Mesendoderm (in vitro differentiated cells): ENCODE results near the gene ALAS1.
"Not testable (repeated sequence)": the region's sequence is repeated elsewhere in the genome, so short reads cannot be mapped to it uniquely, and the experiment has no call there.

Source experiments
- DNase-seq: peaks from one replicate; pipeline ENCODE4 v3.0.0; 2013
- H2AK5ac ChIP-seq: 2 replicates; pipeline ENCODE4 v1.6.1; 2013; ENCODE audit warnings: low read length, inconsistent platforms
- H2BK120ac ChIP-seq: 2 replicates; pipeline ENCODE4 v1.6.1; 2013; ENCODE audit warnings: low read depth, mild to moderate bottlenecking, low read length, moderate library complexity, mixed read lengths
- H2BK15ac ChIP-seq: replicated peaks from 2 replicates; pipeline ENCODE4 v1.6.1; 2013; ENCODE audit warnings: low read depth, mild to moderate bottlenecking, moderate library complexity
- H2BK5ac ChIP-seq: 2 replicates; pipeline ENCODE4 v1.6.1; 2013; ENCODE audit warnings: low read length, inconsistent platforms
- H3K18ac ChIP-seq: 2 replicates; pipeline ENCODE4 v1.6.1; 2013; ENCODE audit warnings: mild to moderate bottlenecking, low read length, mixed read lengths
- H3K23ac ChIP-seq: one replicate; pipeline ENCODE4 v1.6.1; 2013; ENCODE audit warnings: low read length
- H3K27ac ChIP-seq: 2 replicates; pipeline ENCODE4 v1.5.1; 2013; ENCODE audit warnings: low read depth, mild to moderate bottlenecking, inconsistent platforms, low read length, moderate library complexity
- H3K27me3 ChIP-seq: 2 replicates; pipeline ENCODE4 v1.6.1; 2013; ENCODE audit warnings: low read length, control low read depth, mild to moderate bottlenecking, inconsistent platforms; ENCODE audit not compliant: insufficient read depth, poor library complexity
- H3K36me3 ChIP-seq: 2 replicates; pipeline ENCODE4 v1.6.1; 2013; ENCODE audit warnings: low read length, inconsistent platforms; ENCODE audit not compliant: control insufficient read depth, insufficient read depth
- H3K4ac ChIP-seq: one replicate; pipeline ENCODE4 v1.6.1; 2013; ENCODE audit warnings: low read depth, mild to moderate bottlenecking, low read length, moderate library complexity
- H3K4me1 ChIP-seq: 2 replicates; pipeline ENCODE4 v1.6.1; 2013; ENCODE audit warnings: low read depth, low read length, inconsistent platforms; ENCODE audit not compliant: control insufficient read depth
- H3K4me2 ChIP-seq: 2 replicates; pipeline ENCODE4 v1.6.1; 2013; ENCODE audit warnings: low read length
- H3K4me3 ChIP-seq: 2 replicates; pipeline ENCODE4 v1.5.1; 2013; ENCODE audit warnings: mild to moderate bottlenecking, low read length
- H3K56ac ChIP-seq: one replicate; pipeline ENCODE4 v1.6.1; 2013; ENCODE audit warnings: low read length
- H3K79me1 ChIP-seq: 2 replicates; pipeline ENCODE4 v1.6.1; 2013; ENCODE audit warnings: low read length, inconsistent platforms
- H3K79me2 ChIP-seq: 2 replicates; pipeline ENCODE4 v1.6.1; 2013; ENCODE audit warnings: mild to moderate bottlenecking, low read length; ENCODE audit not compliant: control insufficient read depth, insufficient read depth
- H3K9ac ChIP-seq: 2 replicates; pipeline ENCODE4 v1.6.1; 2013; ENCODE audit warnings: low read length, inconsistent platforms
- H4K5ac ChIP-seq: one replicate; pipeline ENCODE4 v1.6.1; 2013; ENCODE audit warnings: low read length
- H4K8ac ChIP-seq: one replicate; pipeline ENCODE4 v1.6.1; 2013; ENCODE audit warnings: low read depth, mild to moderate bottlenecking, control low read depth, low read length, moderate library complexity
- WGBS: extraction: QIAGEN DNeasy Blood & Tissue Kit; methylation state at CpG from one replicate; pipeline ENCODE4 v1.1.7; 2013; ENCODE audit warnings: low lambda C conversion rate, missing lambda C conversion rate; ENCODE audit not compliant: insufficient coverage; ENCODE audit errors: extremely low coverage; 5-methylcytosine and 5-hydroxymethylcytosine counted together

The ALAS1 gene

GRCh38 chr3:52177701-52178042, 20.3 kb upstream of the ALAS1 start:
- no peaks in the 10 kb centered on the region for H3K79me1 ChIP-seq
- H3K4me2 ChIP-seq, result no peak overlapping the region
- no peak overlapping the region for H3K56ac ChIP-seq
- H3K27ac ChIP-seq, result no peak overlapping the region
- no CpG with 5 or more reads among the region's 5 CpGs for WGBS
- H2BK5ac ChIP-seq, result no peak overlapping the region
- H3K79me2 ChIP-seq, result no peaks in the 10 kb centered on the region
- no peak overlapping the region for H2BK15ac ChIP-seq
- H4K8ac ChIP-seq, result no peak overlapping the region
- no peaks in the 10 kb centered on the region for H3K36me3 ChIP-seq
- DNase-seq, result no peak
- no peak overlapping the region for H3K4me3 ChIP-seq
- no peak overlapping the region for H3K4ac ChIP-seq
- no peak overlapping the region for H2BK120ac ChIP-seq
- H3K4me1 ChIP-seq, result no peaks in the 10 kb centered on the region
- H3K23ac ChIP-seq, result no peak overlapping the region
- H4K5ac ChIP-seq, result no peak overlapping the region
- H3K27me3 ChIP-seq, result no peaks in the 10 kb centered on the region
- no peak overlapping the region for H3K18ac ChIP-seq
- H3K9ac ChIP-seq, result no peak overlapping the region
- no peak overlapping the region for H2AK5ac ChIP-seq

DNA sequence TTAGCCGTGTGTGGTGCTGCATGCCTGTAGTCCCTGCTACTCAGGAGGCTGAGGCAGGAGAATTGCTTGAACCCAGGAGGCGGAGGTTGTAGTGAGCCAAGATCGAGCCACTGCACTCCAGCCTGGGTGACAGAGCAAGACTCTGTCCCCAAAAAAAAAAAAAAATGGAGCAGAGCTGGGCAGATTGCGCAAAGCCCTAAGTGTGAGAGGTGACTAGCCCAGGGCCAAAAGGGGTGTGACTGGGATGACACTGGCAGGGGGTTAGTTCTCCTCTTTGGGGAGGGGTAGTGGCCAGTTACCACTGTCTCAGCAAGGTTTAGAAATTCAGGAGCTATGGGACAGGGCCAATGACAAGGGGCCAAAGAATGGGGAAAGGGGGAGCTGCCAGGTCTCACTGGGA, 19.8 kb upstream of the ALAS1 start:
- H3K27me3 ChIP-seq, H2BK15ac ChIP-seq, H2BK5ac ChIP-seq, H3K4ac ChIP-seq, H3K18ac ChIP-seq, H2AK5ac ChIP-seq, H3K4me1 ChIP-seq, H4K8ac ChIP-seq, H3K9ac ChIP-seq, H3K36me3 ChIP-seq, H3K79me1 ChIP-seq, H3K79me2 ChIP-seq, H3K23ac ChIP-seq, H3K4me3 ChIP-seq, H4K5ac ChIP-seq, DNase-seq, H3K27ac ChIP-seq, H2BK120ac ChIP-seq, H3K56ac ChIP-seq, H3K4me2 ChIP-seq: not testable (repeated sequence)
- no CpG with 5 or more reads among the region's 4 CpGs for WGBS

DNA sequence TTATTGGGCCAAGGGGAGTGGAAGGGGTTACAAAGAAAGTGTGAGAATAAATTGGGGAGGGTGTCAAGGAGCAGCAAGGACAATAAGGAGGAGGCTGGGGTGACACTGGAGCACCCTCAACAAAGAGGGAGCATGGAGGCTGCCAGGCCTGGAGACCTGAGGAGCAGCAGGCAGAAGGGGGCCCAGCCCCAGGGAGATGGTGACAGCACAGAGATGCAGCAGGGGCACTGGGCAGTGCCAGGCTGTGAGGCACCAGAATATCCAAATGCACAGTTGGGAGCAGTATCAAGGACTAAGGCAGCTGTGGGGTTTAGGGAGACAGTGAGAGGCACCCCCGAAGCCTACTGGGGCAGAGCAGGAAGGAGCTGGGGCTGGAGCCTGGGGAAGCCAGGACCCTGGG, 19.4 kb upstream of the ALAS1 start:
- Histone ChIP-seq H3K4me2 (no peak overlapping the region), H3K9ac (no peak overlapping the region), H2BK120ac (no peak overlapping the region), H3K79me2 (no peaks in the 10 kb centered on the region), H3K4me1 (no peaks in the 10 kb centered on the region), H3K23ac (peak overlapping the region; percentile 9), H3K18ac (no peak overlapping the region), H3K56ac (no peak overlapping the region), H2BK5ac (no peak overlapping the region), H4K5ac (no peak overlapping the region), H3K79me1 (no peaks in the 10 kb centered on the region), H3K36me3 (no peaks in the 10 kb centered on the region), H3K27ac (no peak overlapping the region), H3K4ac (no peak overlapping the region), H2BK15ac (no peak overlapping the region), H3K4me3 (no peak overlapping the region), H4K8ac (no peak overlapping the region), H2AK5ac (no peak overlapping the region), H3K27me3 (no peaks in the 10 kb centered on the region)
- DNase-seq, result no peak
- WGBS, result no CpG with 5 or more reads among the region's 1 CpG

- Histone ChIP-seq H3K4me3 (no peak overlapping the region), H2AK5ac (no peak overlapping the region), H3K4me2 (no peak overlapping the region), H3K27me3 (no peaks in the 10 kb centered on the region), H3K79me1 (no peaks in the 10 kb centered on the region), H2BK5ac (no peak overlapping the region), H3K23ac (no peak overlapping the region), H3K18ac (no peak overlapping the region), H2BK120ac (no peak overlapping the region), H2BK15ac (no peak overlapping the region), H4K8ac (no peak overlapping the region), H3K4ac (no peak overlapping the region), H3K4me1 (no peaks in the 10 kb centered on the region), H3K56ac (no peak overlapping the region), H3K27ac (no peak overlapping the region), H3K36me3 (no peaks in the 10 kb centered on the region), H3K9ac (no peak overlapping the region), H3K79me2 (no peaks in the 10 kb centered on the region), H4K5ac (no peak overlapping the region)
- no peak for DNase-seq
- no CpG with 5 or more reads among the region's 4 CpGs for WGBS
Observed at GRCh38 chr3:52181543-52181942, 16.4 kb upstream of the ALAS1 start.

DNA sequence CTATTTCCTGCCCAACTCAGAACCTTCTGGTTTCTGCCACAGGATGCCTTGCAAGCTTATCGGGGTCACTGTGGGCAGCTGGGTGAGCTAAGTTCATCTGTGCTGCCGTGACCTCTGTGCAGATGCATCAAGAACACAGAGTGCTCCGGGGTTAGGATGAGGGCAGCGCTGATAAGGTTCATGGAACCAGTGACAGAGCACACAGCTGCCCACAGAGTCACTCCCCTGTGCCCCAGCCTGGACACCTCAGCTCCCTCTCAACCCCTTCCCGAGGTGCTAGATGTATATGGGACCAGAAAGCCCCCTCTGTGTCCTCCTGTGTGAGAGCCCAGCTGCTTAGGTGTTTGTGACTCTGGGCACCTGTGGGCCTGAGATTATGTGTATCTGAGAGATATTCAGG, 15.8 kb upstream of the ALAS1 start:
- Histone ChIP-seq H3K4ac (no peak overlapping the region), H3K36me3 (no peaks in the 10 kb centered on the region), H2AK5ac (no peak overlapping the region), H2BK15ac (no peak overlapping the region), H3K79me1 (no peaks in the 10 kb centered on the region), H3K56ac (no peak overlapping the region), H3K23ac (no peak overlapping the region), H3K4me2 (no peak overlapping the region), H4K8ac (no peak overlapping the region), H2BK5ac (no peak overlapping the region), H2BK120ac (no peak overlapping the region), H3K27ac (no peak overlapping the region), H3K18ac (no peak overlapping the region), H3K79me2 (no peaks in the 10 kb centered on the region), H3K4me3 (no peak overlapping the region), H3K9ac (no peak overlapping the region), H4K5ac (no peak overlapping the region), H3K27me3 (no peaks in the 10 kb centered on the region), H3K4me1 (no peaks in the 10 kb centered on the region)
- no CpG with 5 or more reads among the region's 5 CpGs for WGBS
- no peak for DNase-seq

- Histone ChIP-seq H3K18ac (no peak overlapping the region), H3K79me1 (no peaks in the 10 kb centered on the region), H3K56ac (no peak overlapping the region), H2BK15ac (no peak overlapping the region), H3K36me3 (no peaks in the 10 kb centered on the region), H2BK120ac (no peak overlapping the region), H3K79me2 (no peaks in the 10 kb centered on the region), H4K8ac (no peak overlapping the region), H2BK5ac (no peak overlapping the region), H3K4me1 (no peaks in the 10 kb centered on the region), H3K4me3 (no peak overlapping the region), H3K27me3 (no peaks in the 10 kb centered on the region), H3K9ac (no peak overlapping the region), H4K5ac (no peak overlapping the region), H2AK5ac (no peak overlapping the region), H3K23ac (no peak overlapping the region), H3K27ac (no peak overlapping the region), H3K4ac (no peak overlapping the region), H3K4me2 (no peak overlapping the region)
- no peak for DNase-seq
- no CpG with 5 or more reads among the region's 4 CpGs for WGBS
Observed at GRCh38 chr3:52182691-52183090, 15.3 kb upstream of the ALAS1 start.
